NCI-H2029 (cell line): ENCODE data around the gene PIK3CB.
A peak's percentile ranks its signal among the peaks of the same experiment; 100 is the strongest.
"Not testable (repeated sequence)": the region's sequence is repeated elsewhere in the genome, so short reads cannot be mapped to it uniquely, and the experiment has no call there.

Experiments used
- DNase-seq: peaks from one replicate; lab custom pipeline; 2025; lab: John Stamatoyannopoulos, UW

PIK3CB gene

DNA sequence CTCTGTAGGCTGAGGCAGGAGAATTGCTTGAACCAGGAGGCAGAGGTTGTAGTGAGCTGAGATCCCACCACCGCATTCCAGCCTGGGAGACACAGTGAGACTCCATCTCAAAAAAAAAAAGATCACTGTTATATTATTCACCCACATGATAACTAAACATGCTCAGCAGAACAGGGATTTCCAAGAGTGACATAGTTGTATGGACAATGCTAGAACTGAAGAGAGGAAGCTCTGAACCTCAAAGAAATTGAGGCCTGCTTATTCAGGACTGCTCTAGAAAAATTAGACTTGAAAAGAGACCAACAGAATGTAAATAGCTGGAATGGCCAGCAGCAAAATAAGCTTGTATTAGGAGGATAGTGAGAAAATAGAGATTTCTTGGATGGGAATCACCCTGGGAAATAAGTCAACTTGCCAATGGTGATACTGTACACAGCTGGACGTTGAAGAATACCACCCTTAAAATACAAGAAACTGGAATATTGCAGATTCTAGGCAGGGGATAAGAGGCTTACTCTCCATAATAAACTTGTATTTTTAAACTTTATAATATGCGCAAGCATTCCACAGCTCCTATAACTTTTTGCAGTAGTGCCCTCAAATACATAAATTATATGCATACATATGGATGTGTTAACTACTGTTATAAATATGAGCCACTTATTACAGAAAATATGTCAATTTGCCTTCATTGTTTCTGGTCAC lies 28.2 kb downstream of the PIK3CB start:
- DNase-seq, result no peak

DNA sequence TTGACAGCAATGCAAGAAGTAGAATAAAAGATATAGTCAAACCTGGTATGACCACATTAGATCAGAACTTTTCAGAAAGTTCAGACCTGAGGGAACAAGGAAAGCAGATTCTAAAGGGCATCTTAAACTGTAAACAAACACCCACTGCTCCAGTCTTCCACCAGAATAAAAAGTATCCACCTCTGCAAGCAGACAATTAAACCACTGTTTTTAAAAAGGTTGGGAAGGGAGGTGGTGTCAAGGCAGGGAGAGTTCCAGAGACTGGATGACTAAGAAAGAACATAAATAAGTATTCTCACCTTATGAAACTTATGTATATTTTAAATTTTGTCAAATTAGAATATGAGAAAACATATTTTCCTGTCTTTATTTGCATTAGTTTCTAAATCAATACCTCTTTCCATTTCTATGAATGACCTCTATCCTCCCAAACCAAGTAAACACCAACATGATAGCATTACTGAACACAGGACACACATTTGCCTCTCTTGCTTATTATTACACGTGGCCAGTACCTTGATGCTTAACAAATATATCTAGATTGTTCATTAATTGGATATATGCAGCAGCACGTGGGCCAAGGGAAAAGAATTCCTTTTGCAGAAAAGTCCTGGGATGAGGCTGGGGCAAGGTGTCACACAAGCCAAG lies 31.6 kb downstream of the PIK3CB start:
- no peak for DNase-seq

DNA sequence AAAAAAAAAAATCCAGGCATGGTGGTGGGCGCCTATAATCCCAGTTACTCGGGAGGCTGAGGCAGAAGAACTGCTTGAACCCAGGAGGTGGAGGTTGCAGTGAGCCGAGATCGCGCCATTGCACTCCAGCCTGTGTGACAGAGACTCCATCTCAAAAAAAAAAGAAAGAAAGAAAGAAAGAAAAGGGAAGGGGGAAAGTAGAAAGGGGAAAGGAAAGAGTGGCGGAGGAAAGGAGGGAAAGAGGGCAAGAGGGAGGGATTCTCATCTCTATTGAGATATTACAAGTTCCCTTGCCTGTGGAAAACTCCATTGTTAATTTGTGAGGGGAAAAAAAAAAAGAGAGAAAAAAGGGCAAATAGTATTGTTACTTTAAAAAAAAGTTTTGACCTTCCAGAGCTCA lies 32.5 kb downstream of the PIK3CB start:
- DNase-seq, result not testable (repeated sequence)

- no peak for DNase-seq
These were observed 32.9 kb downstream of the PIK3CB start for GRCh38 chr3:138801792-138802191.

DNA sequence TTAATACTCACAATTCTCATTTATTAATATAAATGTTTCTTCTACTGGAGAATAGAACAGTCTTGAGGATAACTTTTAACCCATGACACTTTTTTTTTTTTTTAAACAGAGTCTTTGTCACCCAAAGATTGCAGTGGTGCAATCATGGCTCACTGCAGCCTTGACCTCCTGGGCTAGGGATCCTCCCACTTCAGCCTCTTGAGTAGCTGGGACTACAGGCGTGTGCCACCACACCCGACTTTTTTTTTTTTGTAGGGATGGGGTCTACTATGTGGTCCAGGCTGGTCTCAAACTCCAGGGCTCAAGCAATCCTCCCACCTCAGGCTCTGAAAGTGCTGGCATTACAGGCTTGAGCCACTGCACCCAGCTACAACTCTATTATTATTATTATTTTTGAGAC lies 34.5 kb downstream of the PIK3CB start:
- no peak for DNase-seq

DNA sequence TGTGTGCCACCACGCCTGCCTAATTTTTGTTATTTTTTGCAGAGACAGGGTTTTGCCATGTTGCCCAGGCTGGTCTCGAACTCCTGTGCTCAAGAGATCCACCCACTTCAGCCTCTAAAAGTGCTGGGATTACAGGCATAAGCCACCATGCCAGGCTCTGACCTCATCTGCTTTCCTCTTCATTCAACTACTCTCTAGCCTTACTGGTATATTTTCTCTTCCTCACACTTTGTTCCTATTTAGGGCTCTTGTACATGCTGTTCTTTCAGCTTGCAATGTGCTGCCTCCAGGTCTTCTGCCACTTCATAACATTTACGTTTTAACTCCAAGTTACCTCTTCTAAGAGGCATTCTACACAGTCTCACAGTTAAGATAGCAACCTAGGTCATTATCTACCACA lies 34.9 kb downstream of the PIK3CB start:
- no peak for DNase-seq

DNA sequence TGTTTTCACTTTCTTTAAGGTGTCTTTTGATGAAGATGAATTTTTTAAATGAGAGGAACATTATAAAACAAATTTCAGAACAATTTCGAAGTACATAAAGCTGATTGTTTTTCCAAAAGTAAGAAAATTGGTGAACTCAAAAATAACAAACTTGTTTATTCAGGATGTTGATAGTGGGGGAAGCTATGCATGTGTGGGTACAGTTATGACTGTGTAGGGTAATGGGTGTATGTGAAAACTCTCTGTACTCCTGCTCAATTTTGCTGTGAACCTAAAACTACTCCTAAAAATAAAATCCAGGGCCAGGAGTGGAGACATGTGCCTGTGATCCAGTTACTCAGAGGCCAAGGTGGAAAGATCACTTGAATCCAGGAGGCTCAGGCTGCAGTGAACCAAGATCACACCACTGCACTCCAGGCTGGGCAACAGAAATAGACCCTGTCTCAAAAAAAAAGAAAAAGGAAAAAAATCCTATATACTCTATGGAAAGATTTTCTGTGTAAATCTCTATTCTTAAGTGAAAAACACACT lies 37.2 kb downstream of the PIK3CB start:
- no peak for DNase-seq

GRCh38 chr3:138796761-138797160 lies 38.0 kb downstream of the PIK3CB start:
- no peak for DNase-seq

GRCh38 chr3:138786788-138787271 lies 47.9 kb downstream of the PIK3CB start:
- DNase-seq, result no peak

- no peak for DNase-seq
These were observed 48.8 kb downstream of the PIK3CB start for GRCh38 chr3:138785951-138786350.

GRCh38 chr3:138785362-138785857 lies 49.3 kb downstream of the PIK3CB start:
- not testable (repeated sequence) for DNase-seq

DNA sequence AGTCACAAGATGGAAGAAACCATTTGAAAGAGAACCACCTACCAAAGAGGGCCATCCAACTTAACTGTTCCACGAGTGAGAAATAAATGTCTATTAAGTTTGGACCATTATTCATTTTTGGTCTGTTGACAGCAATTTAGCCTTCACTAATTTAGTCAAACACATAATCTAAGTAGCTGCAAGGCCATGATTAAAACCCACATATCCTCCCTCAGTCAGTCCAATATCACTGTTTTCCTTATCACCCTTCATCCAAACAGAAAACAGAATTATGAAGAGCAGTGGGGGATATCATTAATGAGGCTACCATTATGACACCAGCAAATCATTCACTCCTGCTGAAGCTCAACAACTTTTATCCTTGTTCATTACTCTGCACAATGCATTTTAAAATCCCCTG lies 52.0 kb downstream of the PIK3CB start:
- DNase-seq, result no peak

- no peak for DNase-seq
These were observed 53.7 kb downstream of the PIK3CB start for GRCh38 chr3:138781012-138781470.

DNA sequence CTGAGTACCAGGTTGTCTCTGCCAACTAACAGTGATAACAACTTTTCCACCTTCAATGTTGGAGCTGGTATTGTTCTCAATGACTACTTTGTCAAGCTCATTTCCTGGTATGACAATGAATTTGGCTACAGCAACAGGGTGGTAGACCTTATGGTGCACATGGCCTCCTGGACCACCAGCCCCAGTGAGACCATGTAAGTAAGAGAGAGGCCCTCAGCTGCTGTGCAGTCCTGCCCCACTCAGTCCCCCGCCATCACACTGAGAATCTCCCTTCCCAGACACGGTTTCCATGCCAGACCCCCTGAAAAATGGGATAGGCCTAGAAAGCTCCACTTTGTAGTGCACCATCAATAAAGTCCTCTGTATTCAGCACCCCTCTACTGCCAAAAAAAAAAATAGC lies 56.1 kb downstream of the PIK3CB start:
- no peak for DNase-seq

DNA sequence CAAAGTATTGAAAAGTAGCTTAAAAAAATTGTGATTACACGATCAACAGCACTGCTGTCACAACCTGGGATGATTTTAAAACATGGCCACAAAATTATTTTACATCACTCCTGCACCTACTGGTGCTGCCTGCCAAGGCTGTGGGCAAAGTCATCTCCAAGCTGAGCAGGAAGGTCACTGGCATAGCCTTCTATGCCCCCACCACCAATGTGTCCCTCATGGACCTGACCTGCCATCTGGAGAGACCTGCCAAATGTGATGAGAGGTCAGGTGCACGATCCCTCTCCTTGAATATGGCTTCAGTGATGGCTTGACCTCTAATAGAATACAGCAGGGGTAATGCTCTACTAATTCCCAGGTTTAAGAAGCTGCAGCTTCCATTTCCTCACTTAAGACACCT lies 57.8 kb downstream of the PIK3CB start:
- no peak for DNase-seq

DNA sequence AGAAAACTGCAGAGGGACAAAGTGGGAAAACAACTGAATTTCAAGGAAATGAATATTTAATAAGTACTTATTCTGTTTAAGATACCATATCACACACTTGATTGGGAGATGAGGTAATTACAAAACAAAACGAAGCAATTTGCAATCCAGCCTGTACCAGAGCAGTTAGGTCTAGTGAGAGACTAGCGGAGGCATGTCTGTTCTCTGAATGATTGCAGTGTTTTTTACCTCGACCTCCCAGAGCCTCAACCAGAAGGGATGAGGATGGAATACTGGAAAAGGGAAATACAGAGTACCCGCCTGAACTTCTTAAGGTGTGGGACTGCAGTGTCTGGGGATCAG lies 59.5 kb downstream of the PIK3CB start:
- no peak for DNase-seq

DNA sequence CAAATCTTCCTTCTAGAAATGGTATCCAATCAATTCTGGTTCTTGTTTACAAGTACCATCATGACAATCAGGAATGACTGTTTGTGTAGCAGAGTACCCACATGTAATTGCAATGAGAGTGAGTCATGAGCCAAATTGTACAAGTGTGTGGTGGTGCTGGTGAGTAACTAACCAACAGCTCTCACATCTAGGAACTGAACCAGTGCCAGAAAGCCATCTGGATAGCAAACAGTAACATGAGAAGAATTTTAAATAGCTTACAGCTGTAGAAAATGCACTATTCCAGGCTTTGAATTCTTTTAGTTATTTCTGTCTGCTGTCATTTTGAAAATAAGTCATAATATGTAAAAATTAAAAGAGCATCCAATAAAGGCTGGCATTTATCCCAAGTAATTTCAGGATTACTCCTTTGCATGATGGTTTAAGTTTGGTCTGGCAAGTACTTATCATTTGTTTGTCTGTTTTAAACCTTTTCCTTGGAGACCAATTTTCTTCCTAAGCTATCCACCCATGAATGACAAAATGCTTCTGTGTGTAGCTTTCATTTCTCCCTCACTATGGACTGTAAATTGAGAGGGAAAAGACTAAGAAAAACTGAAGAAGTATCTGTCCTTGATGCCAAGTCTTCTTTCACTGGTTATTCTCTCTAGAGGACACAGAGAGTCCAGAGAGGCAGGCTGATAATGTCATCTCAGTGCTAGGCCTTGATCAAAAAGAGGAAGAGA lies 60.0 kb downstream of the PIK3CB start:
- DNase-seq, result peak; percentile 98

- no peak for DNase-seq
These were observed 63.1 kb downstream of the PIK3CB start for GRCh38 chr3:138771585-138771984.

GRCh38 chr3:138769616-138770015 lies 65.1 kb downstream of the PIK3CB start:
- no peak for DNase-seq

- no peak for DNase-seq
These were observed 65.8 kb downstream of the PIK3CB start for GRCh38 chr3:138768946-138769345.

DNA sequence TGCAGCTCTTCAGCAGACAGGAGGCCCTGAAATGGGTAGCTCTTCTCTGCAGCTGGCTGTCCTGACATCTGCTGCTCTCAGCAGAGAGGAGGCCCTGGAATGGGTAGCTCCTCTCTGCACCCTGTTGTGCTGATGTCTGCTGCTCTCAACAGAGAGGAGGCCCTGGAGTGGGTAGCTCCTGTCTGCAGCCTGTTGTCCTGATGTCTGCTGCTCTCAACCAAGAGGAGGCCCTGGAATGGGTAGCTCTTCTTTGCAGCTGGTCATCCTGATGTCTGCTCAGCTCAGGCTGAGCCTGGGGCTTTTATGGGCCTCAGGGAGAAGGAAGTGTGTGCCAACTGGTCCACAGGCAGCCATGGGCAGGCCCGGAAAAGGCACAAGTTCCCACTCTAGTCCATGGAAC lies 66.6 kb downstream of the PIK3CB start:
- DNase-seq, result no peak

DNA sequence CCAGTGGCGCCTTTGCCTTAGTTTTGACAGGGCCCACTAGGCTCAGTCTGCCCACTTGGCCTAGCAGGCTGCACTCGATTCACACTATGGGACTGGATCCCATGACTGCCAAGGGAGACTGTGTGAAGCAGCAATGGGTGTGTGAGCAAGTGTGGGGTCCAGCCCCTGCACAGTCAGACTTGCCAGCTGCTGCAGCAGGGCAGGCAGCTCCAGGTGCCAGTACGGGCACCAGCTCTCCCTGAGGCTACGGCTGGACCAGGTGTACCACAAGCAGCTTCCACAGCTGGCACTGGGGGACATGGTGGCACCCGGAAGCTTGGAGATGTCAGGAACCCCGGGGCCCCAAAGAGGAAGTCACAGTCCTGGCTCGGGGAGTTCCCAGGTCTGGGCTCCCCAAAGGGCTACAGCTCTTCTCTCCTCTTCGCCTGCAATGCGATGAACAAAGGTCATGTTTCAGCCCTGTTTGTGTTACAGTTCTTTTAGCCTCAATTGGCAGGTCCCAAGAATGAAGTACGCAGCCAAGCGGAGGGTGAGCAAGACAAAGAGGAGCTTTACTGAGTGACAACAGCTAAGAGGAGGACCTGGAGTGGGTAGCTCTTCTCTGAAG lies 67.1 kb downstream of the PIK3CB start:
- no peak for DNase-seq
